Right renal pelvis (tissue), 4 donors: Measurements from ENCODE around the gene PLOD2. TPM values are rescaled to one million over a fixed set of nuclear protein-coding genes. Genes with fewer than 3 reads are reported as not detected.

Experiments used
- DNase-seq, 4 donors: peaks; one replicate each; pipeline ENCODE4 v3.0.0-alpha.2; 2013; ENCODE audit warnings: low read depth in 4 of 4, low spot score in 3 of 4, missing footprints in 1 of 4
- polyA plus RNA-seq, 4 donors: library from polyadenylated mRNA; unstranded; fragments of 120-200 nt; gene quantifications; one replicate each; pipeline ENCODE4 v1.2.1, GENCODE V29; 2013; ENCODE audit not compliant: insufficient read length in 4 of 4

PLOD2 gene
- polyA plus RNA-seq, 4 donors: 174 to 194 (median 187) TPM

DNA sequence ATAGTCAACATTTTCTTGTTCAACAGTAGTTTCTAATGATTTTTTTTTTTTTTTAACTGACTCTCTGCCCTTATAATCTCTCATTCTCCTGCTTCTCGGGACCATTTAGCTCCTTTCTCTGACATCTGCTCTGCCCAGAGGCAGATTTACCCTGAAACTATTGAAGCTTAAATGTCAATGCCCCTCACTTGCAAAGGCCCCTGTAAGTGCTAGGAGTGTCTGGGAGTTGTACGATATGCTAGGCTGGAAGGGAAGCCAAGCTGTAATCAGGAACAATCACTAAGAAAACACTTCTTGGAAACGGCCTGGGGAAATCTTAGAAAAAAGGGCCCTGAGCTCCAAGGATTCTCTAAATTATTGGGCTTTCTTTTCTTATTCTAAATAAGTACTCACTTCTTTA lies 5.8 kb upstream of the PLOD2 start:
- no peak for DNase-seq

DNA sequence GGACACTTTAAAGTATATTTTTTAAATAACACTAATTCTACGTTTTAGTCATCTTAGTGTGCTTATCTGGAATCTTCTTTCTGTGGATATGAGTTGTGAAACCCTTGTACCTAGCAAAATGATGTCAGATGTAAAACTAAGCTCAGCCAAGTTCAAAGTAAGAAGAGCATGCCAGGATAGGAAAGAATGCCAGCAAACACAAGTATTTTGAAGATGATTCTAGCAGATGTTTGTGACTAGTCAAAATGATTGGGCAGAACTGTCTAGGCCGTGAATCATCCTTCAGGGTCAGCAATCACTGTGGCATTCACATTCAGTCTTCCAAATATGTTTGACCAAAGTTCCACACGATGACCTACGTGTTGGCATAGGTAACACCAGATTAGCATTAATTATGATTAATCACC lies 5.4 kb upstream of the PLOD2 start:
- DNase-seq: no peak

DNA sequence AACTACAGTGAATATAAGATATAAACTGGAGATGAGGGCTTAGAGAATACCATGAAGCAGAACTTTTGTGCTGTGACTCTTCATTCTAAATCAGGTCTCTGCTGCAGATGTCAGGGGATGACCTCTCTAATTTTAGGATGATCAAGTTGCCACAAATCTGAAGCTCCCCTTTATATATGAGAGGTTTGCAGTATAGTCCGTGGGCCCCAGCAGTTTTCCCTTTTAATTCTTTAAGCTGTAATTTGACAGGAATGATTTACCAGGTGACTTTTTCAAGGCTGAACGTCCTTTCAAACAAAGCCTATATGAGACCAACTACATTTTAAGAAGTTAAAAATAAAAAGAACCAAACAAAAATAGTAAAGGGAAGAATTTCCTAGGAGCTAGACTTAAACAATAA lies 4.9 kb upstream of the PLOD2 start:
- no peak for DNase-seq

DNA sequence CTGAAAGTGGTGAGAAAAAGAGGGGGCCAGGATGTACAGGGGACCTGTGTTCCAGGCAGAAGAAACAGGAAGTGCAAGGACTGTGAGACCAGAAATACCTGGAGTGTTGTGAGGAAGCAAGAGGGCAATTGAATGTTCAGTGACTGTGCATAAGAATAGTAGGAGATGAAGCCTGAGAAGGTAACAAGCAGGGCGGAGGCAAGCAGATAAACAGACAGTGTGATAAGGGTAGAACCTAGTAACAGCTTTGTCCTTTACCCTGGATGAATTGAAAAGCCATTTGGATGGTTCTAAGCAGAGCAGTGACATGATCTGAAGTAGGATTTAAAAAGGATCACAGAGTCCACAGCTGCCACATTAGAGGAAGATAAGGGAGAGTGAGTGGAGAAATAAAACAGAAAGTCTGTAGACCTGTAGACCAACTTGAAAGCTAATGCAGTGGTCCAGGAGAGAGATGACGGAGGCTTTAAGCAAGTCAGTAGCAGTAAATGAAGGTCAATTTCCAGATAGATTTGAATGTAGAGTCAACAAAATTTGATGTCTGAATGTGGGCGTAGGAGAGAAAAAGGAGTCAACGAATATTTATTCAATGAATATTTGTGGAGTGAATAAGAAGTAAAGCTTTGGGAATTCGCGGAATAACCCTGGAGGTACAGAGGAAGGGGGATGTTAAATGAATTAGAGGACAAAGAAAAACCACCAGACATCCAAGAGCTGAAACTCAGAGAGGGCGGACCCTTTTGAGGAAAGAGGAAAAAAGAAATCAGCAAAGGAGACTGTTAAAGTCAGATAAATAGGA lies 4.2 kb upstream of the PLOD2 start:
- DNase-seq: no peak

- no peak for DNase-seq
These were observed 3.5 kb upstream of the PLOD2 start for GRCh38 chr3:146164506-146164905.

DNA sequence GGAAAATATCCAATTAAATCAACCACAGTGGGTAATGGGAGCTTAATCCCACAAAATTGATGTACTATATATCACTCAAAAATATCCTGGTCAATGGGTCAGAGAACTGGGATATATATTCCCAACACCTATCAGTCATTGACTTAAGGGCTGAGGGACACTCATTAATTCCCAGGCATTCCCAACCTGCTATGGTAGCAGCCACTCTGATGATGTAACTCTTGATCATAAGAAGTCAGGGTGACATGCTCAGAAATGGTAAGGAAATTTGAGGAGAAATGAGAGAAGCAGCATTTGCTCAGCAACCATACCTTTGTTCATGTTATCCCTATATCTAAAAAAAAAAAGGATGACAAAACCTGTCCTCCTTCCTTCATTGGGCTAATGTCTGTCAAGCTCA lies 3.1 kb upstream of the PLOD2 start:
- no peak for DNase-seq

GRCh38 chr3:146163584-146163983 lies 2.6 kb upstream of the PLOD2 start:
- no peak for DNase-seq

GRCh38 chr3:146162561-146162960 lies 1.6 kb upstream of the PLOD2 start:
- DNase-seq: no peak

- peak in 3 of 4 donors; percentile 53 to 63 (median 53) for DNase-seq
These were observed 649 bp upstream of the PLOD2 start for GRCh38 chr3:146161663-146162002.

GRCh38 chr3:146160321-146160963 lies 542 bp downstream of the PLOD2 start:
- peak; percentile 55 to 68 (median 65) for DNase-seq

- DNase-seq: no peak
These were observed 1.2 kb downstream of the PLOD2 start for GRCh38 chr3:146159616-146160320.

- DNase-seq: no peak
These were observed 1.9 kb downstream of the PLOD2 start for GRCh38 chr3:146159037-146159436.

DNA sequence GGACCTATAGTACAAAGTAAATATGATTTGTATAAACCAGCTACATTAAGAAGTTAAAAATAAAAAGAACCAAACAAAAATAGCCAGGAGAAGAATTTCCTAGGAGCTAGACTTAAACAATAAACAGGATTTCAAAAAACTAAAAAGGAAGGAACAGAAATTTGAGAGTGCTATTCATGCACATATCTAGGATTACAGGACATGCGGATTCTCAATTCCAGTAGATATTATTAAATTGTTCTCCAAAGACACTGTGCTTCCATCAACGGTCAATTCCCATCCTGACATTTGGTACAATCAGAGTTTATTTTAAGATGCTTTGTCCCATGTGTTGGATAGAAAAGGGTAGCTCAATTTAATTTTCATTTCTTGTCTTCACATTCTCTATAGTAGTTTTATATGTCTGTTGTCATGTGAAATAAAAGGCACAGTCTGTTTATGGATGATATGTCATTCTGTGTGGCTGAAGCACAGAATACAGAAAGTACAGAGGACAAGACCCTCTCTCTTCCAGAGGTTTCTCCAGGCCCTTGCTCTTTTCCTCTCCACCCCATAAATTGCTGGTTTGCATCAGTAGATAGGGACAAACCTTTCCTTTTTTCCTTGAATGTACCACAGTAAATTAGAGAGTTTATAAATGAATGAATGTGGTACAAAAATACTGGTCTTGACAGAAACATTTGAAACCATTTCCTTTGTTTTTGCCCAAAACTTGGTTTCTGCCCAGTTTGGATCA lies 3.5 kb downstream of the PLOD2 start:
- no peak for DNase-seq

GRCh38 chr3:146156666-146157314 lies 4.2 kb downstream of the PLOD2 start:
- no peak for DNase-seq

GRCh38 chr3:146156095-146156494 lies 4.9 kb downstream of the PLOD2 start:
- DNase-seq: no peak

DNA sequence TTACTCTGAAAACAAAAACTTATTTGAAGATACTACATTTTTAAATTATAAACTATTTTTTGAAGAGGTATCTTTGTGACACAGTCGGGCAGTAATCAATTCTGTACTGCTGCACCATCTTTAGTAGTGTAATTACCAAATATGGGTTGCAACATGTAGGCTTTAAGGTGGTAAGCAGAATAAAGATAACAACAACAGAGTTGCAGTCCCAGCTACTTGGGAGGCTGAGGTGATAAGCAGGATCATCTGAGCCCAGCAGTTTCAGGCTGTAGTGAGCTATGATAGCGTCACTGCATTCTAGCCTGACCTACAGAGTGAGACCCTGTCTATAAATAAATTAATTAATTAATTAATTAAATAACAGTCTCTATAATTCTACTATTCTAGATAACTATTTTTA lies 6.0 kb downstream of the PLOD2 start:
- DNase-seq: no peak

DNA sequence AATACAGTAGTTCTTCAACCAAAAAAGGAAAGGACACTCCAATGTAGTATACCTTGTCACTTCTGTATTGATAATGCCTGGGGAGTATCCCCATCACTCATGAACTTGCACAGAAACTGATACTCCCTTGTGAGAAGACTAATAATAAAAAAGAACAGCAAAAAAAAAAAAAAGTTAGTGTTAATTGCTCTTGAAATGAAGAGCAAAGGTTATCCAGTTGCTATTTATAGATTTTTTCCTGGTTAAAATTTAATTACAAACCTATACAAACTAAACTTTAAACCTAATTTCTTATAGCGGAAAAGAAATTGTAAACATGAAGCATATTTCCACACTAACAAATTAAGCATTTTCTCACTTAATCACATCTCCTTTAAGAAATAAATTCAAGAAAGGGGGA lies 6.7 kb downstream of the PLOD2 start:
- no peak for DNase-seq

- no peak for DNase-seq
These were observed 7.6 kb downstream of the PLOD2 start for GRCh38 chr3:146153429-146153828.

GRCh38 chr3:146152834-146153233 lies 8.2 kb downstream of the PLOD2 start:
- DNase-seq: no peak

DNA sequence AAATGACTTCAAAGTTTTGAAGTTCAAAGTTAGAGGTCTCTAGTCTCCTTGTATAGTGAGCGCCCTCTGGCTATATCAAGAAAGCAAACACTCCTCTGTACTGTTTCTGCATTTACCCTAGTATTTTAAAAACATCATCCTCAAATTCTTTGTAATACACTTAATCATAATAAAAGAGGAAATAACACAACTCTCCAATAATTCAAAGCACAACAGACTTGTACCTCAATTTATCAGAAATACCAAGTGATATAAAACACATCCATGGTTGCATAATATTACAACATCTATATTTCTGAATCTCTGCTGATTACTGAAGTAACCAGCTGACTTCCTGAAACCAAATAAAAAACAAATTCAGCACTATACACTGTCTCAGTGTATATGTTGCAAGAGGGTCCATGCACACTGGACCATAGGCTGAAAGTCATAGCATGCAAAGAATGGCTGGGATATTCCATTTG lies 12.5 kb downstream of the PLOD2 start:
- DNase-seq: no peak
